OCI-LY1 (cell line): Measurements from ENCODE around the gene TRAF3IP1.

Experiments used
- EZH2 ChIP-seq: fragments of 200-600 bp; sonication (generic), shearing (Covaris generic); IDR thresholded peaks from 2 replicates; pipeline ENCODE4 v1.8.0; 2017; ENCODE audit warnings: borderline replicate concordance, mixed run types, mild to moderate bottlenecking, antibody characterized with exemption, low read length, moderate library complexity, mixed read lengths
- TF ChIP-seq, protein P1 (sequence below): fragments of 200-600 bp; sonication (generic), shearing (Covaris generic); IDR thresholded peaks from 2 replicates; pipeline ENCODE4 v1.5.1; 2017; ENCODE audit warnings: mild to moderate bottlenecking, antibody characterized with exemption, low read length, moderate library complexity, mixed read lengths

DNA sequence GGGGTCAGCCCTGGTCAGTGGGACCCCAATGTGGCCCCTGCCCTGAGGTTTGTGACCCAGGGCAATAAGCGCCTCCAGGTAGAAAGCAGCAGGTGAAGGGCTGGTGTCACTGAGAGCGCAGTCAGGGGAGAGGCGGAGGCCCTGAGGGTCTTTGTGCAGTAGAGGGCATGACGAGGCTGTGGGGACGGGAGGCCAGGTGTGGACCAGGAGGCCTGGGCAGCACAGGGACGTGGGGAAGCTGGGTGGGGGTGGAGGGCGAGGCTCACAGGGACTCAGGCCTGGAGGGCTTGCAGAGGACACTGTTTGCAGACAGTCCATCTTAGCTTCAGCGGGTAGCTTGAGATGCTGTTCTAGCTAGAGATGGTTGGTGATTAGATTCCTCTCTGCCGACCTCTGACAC is 32.0 kb downstream of the TRAF3IP1 start:
- TF ChIP-seq, protein P1, sequence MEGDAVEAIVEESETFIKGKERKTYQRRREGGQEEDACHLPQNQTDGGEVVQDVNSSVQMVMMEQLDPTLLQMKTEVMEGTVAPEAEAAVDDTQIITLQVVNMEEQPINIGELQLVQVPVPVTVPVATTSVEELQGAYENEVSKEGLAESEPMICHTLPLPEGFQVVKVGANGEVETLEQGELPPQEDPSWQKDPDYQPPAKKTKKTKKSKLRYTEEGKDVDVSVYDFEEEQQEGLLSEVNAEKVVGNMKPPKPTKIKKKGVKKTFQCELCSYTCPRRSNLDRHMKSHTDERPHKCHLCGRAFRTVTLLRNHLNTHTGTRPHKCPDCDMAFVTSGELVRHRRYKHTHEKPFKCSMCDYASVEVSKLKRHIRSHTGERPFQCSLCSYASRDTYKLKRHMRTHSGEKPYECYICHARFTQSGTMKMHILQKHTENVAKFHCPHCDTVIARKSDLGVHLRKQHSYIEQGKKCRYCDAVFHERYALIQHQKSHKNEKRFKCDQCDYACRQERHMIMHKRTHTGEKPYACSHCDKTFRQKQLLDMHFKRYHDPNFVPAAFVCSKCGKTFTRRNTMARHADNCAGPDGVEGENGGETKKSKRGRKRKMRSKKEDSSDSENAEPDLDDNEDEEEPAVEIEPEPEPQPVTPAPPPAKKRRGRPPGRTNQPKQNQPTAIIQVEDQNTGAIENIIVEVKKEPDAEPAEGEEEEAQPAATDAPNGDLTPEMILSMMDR = no peak
- no peak for TF ChIP-seq EZH2
